ELF-1 (cell line): ENCODE results near the gene SLC41A2.
"Not testable (repeated sequence)": the region's sequence is repeated elsewhere in the genome, so short reads cannot be mapped to it uniquely, and the experiment has no call there.

Source experiments
- DNase-seq: peaks from one replicate; pipeline ENCODE4 v3.0.0-alpha.2; 2016; ENCODE audit warnings: low read depth, low spot score

Gene SLC41A2

GRCh38 chr12:104964167-104964855 is 6.2 kb upstream of the SLC41A2 start:
- DNase-seq = no peak

GRCh38 chr12:104963757-104964156 is 5.7 kb upstream of the SLC41A2 start:
- DNase-seq = no peak

GRCh38 chr12:104960464-104960863 is 2.4 kb upstream of the SLC41A2 start:
- DNase-seq = no peak

DNA sequence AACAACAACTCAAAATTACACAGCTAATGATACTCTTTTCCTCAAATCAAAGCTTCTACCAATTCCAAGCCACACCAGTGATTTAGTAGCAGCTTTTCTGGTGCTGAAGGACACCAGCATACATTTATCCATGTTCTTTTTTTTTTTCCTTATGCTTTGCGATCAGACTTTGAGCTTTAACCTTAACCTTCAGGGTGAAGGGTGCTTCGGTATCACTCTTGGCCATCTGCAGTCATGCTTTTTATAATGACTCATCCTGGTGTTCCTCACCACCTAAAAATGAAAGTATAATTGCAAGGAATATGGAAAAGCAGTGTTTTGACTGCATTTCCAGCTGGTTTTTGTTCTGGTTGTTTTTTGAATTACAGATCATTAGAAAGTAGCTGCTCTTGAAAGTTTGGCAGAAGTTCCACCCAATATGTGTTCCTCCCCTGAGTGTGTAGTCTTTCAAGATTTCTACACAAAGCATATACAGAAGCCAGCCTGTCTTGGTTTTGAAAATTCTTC is 1.3 kb upstream of the SLC41A2 start:
- no peak for DNase-seq

- peak; percentile 43 for DNase-seq
Measured at GRCh38 chr12:104958805-104959334, 780 bp upstream of the SLC41A2 start.

DNA sequence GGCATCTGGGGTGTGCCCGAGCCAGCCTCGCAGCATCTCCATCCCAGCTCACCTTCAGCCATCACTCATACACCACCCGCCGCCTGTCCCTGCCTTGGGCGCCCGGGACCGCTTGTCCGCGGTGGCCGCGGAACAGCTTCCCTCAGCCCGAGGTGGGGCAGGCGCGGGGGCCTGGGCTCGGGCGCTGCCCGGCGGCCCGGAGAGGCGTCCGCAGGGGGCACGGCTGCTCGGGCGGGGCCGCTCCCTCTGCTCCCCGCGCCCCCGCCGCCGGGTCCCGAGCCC is 430 bp downstream of the SLC41A2 start:
- peak; percentile 8 for DNase-seq

- DNase-seq = no peak
Measured at GRCh38 chr12:104956870-104957718, 996 bp downstream of the SLC41A2 start.

- no peak for DNase-seq
Measured at GRCh38 chr12:104955703-104956102, 2.4 kb downstream of the SLC41A2 start.

- no peak for DNase-seq
Measured at GRCh38 chr12:104953323-104953722, 4.8 kb downstream of the SLC41A2 start.

GRCh38 chr12:104952816-104953215 is 5.3 kb downstream of the SLC41A2 start:
- DNase-seq = no peak

DNA sequence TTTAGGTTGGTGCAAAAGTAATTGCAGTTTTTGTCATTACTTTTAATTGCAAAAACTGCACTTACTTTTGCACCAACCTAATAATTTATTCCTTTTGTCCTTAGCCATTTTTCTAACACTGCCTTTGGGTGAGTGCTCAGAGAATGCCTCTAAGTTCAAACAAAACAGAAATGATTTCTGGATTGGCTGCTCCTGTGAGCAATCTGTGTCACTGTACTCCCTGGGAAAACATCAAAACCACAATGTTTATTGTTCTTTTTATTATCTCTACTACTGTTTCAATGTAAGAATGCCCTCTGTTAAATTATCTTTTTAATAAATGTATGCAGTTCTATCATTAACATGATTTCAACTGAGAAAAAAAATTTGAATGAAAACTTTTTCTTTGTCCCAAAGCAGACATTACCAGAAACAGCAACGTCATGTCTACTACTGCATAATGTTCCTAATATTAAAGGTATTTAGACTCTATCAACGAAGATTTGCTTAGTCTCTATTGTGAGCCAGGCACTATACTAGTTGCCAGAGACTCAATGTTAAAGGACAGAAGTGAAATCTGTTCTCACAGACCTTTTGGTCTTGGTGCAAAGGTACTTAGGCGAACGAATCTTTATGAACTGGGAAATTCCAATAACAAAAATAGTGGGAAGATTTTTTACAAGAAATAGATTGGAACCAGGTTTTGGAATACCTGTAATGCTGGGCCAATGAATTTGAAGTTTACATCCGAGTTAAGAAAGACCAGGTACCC is 6.2 kb downstream of the SLC41A2 start:
- DNase-seq = no peak

GRCh38 chr12:104948716-104949115 is 9.4 kb downstream of the SLC41A2 start:
- not testable (repeated sequence) for DNase-seq

GRCh38 chr12:104944252-104944651 is 13.8 kb downstream of the SLC41A2 start:
- DNase-seq = no peak

- not testable (repeated sequence) for DNase-seq
Measured at GRCh38 chr12:104943401-104943800, 14.7 kb downstream of the SLC41A2 start.

DNA sequence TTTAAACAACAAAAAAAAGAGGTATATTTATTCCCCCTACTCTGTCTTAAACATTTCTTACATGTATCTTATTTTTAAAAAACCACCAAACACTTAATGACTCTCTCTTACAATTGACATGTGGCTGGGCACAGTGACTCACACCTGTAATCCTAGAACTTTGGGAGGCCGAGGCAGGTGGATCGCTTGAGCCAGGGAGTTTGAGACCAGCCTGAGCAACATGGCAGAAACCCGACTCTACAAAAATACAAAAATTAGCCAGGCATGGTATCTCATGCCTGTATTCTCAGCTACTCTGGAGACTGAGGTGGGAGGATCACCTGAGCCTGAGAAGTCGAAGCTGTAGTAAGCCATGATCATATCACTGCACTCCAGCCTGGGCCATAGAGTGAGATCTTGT is 16.0 kb downstream of the SLC41A2 start:
- no peak for DNase-seq

DNA sequence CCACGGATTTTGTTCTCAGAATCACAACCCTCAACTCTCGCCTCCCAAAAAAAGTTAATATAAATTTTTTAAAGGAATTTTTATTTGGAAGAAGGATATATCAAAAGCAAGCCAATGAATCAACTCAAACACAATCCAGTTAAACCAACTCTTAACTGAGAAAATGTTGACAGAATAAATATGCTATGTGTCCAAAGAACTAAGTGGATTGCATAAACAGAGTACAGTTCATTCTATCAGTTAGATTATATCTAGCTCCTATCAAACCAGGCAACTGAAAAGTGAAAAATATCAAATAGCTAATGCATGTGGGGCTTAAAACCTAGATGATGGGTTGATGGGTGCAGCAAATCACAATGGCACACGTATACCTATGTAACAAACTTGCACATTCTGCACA is 16.6 kb downstream of the SLC41A2 start:
- no peak for DNase-seq

GRCh38 chr12:104939089-104939488 is 19.0 kb downstream of the SLC41A2 start:
- DNase-seq = no peak

DNA sequence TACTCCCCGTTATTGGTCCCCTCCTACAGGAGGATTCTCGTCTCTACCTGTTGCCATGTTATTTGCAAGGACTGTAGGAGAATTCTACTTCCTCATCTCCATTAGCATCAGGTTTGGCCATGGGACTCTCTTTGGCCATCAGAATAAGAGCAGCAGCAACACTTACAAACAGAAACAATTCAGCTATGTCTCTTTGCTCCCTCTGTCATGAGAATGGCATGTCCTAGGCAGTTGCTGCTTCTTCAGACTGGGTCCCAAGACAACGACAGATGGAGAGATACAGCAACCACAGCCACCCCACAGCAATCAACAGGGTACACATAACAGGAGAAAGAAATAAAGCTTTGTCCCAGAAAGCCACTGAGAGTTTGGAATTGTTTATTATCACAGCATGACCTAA is 19.7 kb downstream of the SLC41A2 start:
- DNase-seq = no peak

DNA sequence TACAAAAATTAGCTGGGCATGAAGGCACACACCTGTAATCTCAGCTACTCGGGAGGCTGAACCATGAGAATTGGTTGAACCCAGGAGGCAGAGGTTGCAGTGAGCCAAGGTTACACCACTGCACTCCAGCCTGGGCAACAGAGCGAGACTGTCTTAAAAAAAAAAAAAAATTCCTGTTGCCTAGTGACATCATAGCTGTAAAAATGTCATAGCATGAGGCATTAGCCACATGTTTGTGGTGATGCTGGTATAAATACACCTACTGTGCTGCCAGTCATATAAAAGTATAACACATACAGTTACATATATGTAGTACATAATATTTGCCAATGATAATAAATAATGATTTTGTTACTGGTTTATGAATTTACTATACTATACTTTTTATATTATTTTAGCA is 22.2 kb downstream of the SLC41A2 start:
- DNase-seq = no peak

- DNase-seq = no peak
Measured at GRCh38 chr12:104933778-104934177, 24.3 kb downstream of the SLC41A2 start.

- DNase-seq = no peak
Measured at GRCh38 chr12:104933128-104933527, 25.0 kb downstream of the SLC41A2 start.
